Heart right ventricle (tissue), 16 donors: ENCODE data around the gene ADAM8. TPM values are rescaled to one million over a fixed set of nuclear protein-coding genes. Genes with fewer than 3 reads are reported as not detected.

Experiments used
- ATAC-seq, 8 donors: fragments of 200-7000 bp; cut with Tn5 transposase; one replicate each; pipeline ENCODE4 v1.9.1; 2020; ENCODE audit warnings: mild to moderate bottlenecking in 8 of 8, moderate library complexity in 8 of 8, moderate number of reproducible peaks in 1 of 8
- DNase-seq, 2 donors: peaks; one replicate each; pipeline ENCODE4 v3.0.0-alpha.2; 2020
- H3K27ac ChIP-seq, 10 donors: fragments of 200-600 bp; sonication (generic) in 2 of 10; one replicate each; pipeline versions ENCODE4 v1.5.0 to v1.8.0; 2020 to 2022; ENCODE audit warnings: mild to moderate bottlenecking in 3 of 10
- H3K27me3 ChIP-seq, 7 donors: fragments of 200-600 bp; one replicate each; pipeline ENCODE4 v1.8.0; 2021 to 2022; ENCODE audit warnings: mild to moderate bottlenecking in 2 of 7
- H3K36me3 ChIP-seq, 9 donors: fragments of 200-600 bp; sonication (generic) in 1 of 9; one replicate each; pipeline versions ENCODE4 v1.5.0 to v1.8.0; 2020 to 2022; ENCODE audit warnings: mild to moderate bottlenecking in 2 of 9
- H3K4me1 ChIP-seq, 9 donors: fragments of 200-600 bp; sonication (generic) in 1 of 9; one replicate each; pipeline versions ENCODE4 v1.5.0 to v1.8.0; 2020 to 2022; ENCODE audit warnings: mild to moderate bottlenecking in 4 of 9
- H3K4me3 ChIP-seq, 10 donors: fragments of 200-600 bp; sonication (generic) in 2 of 10; one replicate each; pipeline versions ENCODE4 v1.5.0 to v1.8.0; 2020 to 2022; ENCODE audit warnings: mild to moderate bottlenecking in 7 of 10, moderate library complexity in 2 of 10
- H3K9me3 ChIP-seq, 11 donors: fragments of 200-600 bp in 10 of 11; sonication (generic) in 2 of 11; one replicate each; pipeline versions ENCODE4 v1.5.0 to v1.8.0; 2013 to 2022; ENCODE audit warnings: mild to moderate bottlenecking in 2 of 11, control low read depth in 1 of 11, moderate library complexity in 1 of 11
- WGBS, 2 donors: extraction: QIAGEN DNeasy Blood & Tissue Kit; methylation state at CpG; one replicate each; pipeline ENCODE4 v1.1.7; 2013; ENCODE audit warnings: inconsistent platforms in 1 of 2; 5-methylcytosine and 5-hydroxymethylcytosine counted together
- intact Hi-C, 10 donors: fragments of 100-400 bp; cut with DNase I; formaldehyde crosslinking; loops; one replicate each; pipeline versions ENCODE4 v1.11.1 to v1.14.2; 2022
- polyA plus RNA-seq, 2 donors: library from polyadenylated mRNA; stranded (reverse); fragments of 200-250 nt; gene quantifications; one replicate each; pipeline ENCODE4 v1.2.3, GENCODE V29; 2013
- total RNA-seq, 10 donors: library from RNA; stranded (reverse); fragmentation: NEBNext Ultra II Directional in 3 of 10; extraction: Animal tissue kit (Norgen Biotek cat#: 25700) in 3 of 10; gene quantifications; one replicate each; pipeline versions ENCODE4 v1.2.1 to v1.2.4, GENCODE V29; 2021 to 2023
- TF ChIP-seq, protein P1 (sequence below), 9 donors: fragments of 200-600 bp; sonication (generic) in 2 of 9; IDR thresholded peaks; one replicate each; pipeline versions ENCODE4 v1.5.0 to v1.8.0; 2021 to 2022; ENCODE audit warnings: antibody characterized with exemption in 9 of 9, mild to moderate bottlenecking in 5 of 9, moderate library complexity in 1 of 9
- donor health status: Arrhythmogenic right ventricular cardiomyopathy.
- donor health status: ischemic (EF 13 %, LVEDD 7.1; RV severe dilation, severe dysfunction).
- donor health status: healthy with polysubstance abuse.
- donor health status: DM: no; HTN: yes; CAD: no.
- donor health status: DM: no; HTN: no; CAD: no.
- donor health status: ischemic (EF 25% LVEDD 6.9; RV normal size, moderate dysfunction).
- donor health status: ischemic (EF 25% LVEDD 5.7; RV mildly dilated, moderate dysfunction).
- donor health status: healthy.
- donor health status: DM: yes; HTN: yes; CAD: no.
- donor health status: Ischemic cardiomyopathy.
- donor health status: ischemic (EF 35%, LVEDD 5.7; RV mildly dilated, moderate dysfunction).
- donor health status: nonischemic (EF 11% LVEDD 7.7; RV severe dilation, severe dysfunction).
- donor health status: DM: yes; HTN: yes; CAD: no.
- donor health status: PGD.
- donor health status: ischemic (EF 29% LVEDD 5.4; RV normal size, mild dysfunction).
- donor health status: nonischemic (EF 23%, LVEDD 6.1; RV moderate dilation, normal function).

The ADAM8 gene
- total and polyA plus RNA-seq, 12 donors: 0.88 to 6.5 (median 1.6) TPM

DNA sequence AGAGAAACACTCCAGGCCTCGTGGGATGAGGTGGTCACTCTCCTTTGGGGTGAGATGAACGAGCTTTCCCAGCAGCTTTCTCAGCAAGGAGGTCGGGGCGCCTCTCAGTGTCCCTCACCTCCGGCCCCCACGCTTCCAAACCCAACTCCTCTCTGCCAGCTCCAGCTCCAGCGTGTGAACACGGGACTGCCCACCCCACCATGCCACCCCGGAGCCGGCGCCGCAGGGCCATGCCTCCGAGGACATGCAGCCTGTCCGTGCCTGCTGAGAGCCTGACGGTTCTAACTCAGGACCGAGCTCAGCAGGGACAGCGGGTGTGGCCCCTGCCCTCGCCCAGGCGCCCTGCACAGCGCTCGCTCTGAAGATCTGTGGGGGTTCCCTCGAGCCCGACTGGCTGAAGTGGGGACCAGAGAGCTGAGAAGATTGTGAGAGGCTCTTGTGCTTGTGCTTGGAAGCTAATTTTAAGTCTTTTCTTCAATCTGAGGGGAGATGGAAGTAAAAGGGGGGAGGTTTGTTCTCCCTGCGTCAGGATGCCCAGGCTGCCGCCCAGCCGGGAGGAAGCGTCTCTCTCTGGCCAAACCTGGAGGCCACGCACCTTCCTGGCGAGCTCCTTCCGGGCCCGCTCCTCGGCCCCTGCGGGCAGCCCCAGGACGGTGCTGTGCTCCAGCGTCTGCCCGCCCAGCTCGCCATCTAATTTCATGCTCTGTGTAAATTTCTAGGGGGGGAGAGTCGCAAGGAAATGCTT lies 5.1 kb upstream of the ADAM8 start:
- H3K27me3 ChIP-seq: peaks cover 0 to 8% (median 6%) of the 10 kb centered on the region in 7 donors
- ATAC-seq: no peak
- no peak for DNase-seq
- no peak overlapping the region for H3K4me3 ChIP-seq
- WGBS, 2 donors: 94% methylated on average over 38 of the region's 38 CpGs
- no peak overlapping the region for H3K27ac ChIP-seq
- H3K9me3 ChIP-seq: no peaks in the 10 kb centered on the region
- intact Hi-C loops: no loop called here
- TF ChIP-seq, protein P1, sequence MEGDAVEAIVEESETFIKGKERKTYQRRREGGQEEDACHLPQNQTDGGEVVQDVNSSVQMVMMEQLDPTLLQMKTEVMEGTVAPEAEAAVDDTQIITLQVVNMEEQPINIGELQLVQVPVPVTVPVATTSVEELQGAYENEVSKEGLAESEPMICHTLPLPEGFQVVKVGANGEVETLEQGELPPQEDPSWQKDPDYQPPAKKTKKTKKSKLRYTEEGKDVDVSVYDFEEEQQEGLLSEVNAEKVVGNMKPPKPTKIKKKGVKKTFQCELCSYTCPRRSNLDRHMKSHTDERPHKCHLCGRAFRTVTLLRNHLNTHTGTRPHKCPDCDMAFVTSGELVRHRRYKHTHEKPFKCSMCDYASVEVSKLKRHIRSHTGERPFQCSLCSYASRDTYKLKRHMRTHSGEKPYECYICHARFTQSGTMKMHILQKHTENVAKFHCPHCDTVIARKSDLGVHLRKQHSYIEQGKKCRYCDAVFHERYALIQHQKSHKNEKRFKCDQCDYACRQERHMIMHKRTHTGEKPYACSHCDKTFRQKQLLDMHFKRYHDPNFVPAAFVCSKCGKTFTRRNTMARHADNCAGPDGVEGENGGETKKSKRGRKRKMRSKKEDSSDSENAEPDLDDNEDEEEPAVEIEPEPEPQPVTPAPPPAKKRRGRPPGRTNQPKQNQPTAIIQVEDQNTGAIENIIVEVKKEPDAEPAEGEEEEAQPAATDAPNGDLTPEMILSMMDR (IDR thresholded peaks at IDR 0.05): no peak
- peaks cover 0 to 86% (median 62%) of the 10 kb centered on the region in 9 donors for H3K36me3 ChIP-seq
- peaks cover 0 to 38% (median 3%) of the 10 kb centered on the region in 9 donors for H3K4me1 ChIP-seq

DNA sequence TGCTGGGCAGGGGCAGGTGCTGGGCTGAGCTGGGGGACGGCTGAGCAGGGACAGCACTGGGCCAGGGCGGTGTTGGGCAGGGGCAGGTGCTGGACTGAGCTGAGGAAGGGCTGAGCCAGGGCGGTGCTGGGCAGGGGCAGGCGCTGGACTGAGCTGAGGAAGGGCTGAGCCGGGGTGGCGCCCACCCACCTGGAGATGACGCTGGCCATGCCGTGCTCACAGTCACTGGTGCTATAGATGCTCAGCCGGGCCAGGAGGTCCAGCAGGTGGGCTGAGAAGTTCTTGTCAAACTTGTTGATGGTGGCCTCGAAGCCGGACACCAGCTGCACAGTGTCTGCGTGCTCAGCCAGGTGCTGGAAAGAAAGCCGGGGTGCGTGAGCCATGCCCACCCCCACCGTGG lies 4.4 kb upstream of the ADAM8 start:
- ATAC-seq (no peak), DNase-seq (no peak)
- Histone ChIP-seq H3K36me3 (peaks cover 0 to 79% (median 55%) of the 10 kb centered on the region in 9 donors), H3K27ac (no peak overlapping the region), H3K9me3 (no peaks in the 10 kb centered on the region), H3K4me1 (peaks cover 0 to 46% (median 11%) of the 10 kb centered on the region in 9 donors), H3K27me3 (peaks cover 0 to 15% (median 13%) of the 10 kb centered on the region in 7 donors), H3K4me3 (no peak overlapping the region)
- WGBS, 2 donors: 91 to 94% methylated on average over 11 to 15 of the region's 15 CpGs
- intact Hi-C loops: no loop called here
- TF ChIP-seq, protein P1 (IDR thresholded peaks at IDR 0.05): no peak

DNA sequence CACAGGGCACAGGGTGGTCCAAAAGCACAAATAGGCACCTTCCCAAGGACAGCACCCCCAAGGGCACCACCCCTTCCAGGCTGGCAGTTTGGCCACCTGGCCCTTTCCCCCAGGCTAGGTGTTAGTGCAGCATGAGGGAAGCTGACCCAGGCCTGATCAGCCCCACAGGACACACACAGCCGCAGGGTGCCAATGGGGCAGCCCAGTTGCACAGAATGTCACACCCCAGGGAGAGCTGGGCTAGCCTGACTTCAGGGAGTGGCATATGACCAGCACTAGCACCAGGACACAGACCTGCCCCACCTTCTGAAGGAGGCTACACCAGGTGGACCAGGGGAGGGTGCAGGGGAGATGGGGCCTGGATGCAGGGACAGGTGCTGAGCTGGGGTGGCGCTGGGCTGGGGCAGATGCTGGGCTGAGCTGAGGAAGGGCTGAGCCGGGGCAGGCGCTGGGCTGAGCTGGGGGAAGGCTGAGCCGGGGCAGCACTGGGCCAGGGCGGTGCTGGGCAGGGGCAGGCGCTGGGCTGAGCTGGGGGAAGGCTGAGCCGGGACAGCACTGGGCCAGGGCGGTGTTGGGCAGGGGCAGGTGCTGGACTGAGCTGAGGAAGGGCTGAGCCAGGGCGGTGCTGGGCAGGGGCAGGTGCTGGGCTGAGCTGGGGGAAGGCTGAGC lies 3.9 kb upstream of the ADAM8 start:
- TF ChIP-seq, protein P1 (IDR thresholded peaks at IDR 0.05): no peak
- intact Hi-C loops: no loop called here
- Histone ChIP-seq H3K27ac (peak overlapping the region in 1 of 10 donors; percentile 94), H3K9me3 (no peaks in the 10 kb centered on the region), H3K4me1 (peaks cover 0 to 51% (median 13%) of the 10 kb centered on the region in 9 donors), H3K4me3 (no peak overlapping the region), H3K36me3 (peaks cover 0 to 73% (median 49%) of the 10 kb centered on the region in 9 donors), H3K27me3 (peaks cover 0 to 19% (median 18%) of the 10 kb centered on the region in 7 donors)
- no peak for DNase-seq
- 94% methylated on average over 10 of the region's 10 CpGs for WGBS, 2 donors
- ATAC-seq: no peak

DNA sequence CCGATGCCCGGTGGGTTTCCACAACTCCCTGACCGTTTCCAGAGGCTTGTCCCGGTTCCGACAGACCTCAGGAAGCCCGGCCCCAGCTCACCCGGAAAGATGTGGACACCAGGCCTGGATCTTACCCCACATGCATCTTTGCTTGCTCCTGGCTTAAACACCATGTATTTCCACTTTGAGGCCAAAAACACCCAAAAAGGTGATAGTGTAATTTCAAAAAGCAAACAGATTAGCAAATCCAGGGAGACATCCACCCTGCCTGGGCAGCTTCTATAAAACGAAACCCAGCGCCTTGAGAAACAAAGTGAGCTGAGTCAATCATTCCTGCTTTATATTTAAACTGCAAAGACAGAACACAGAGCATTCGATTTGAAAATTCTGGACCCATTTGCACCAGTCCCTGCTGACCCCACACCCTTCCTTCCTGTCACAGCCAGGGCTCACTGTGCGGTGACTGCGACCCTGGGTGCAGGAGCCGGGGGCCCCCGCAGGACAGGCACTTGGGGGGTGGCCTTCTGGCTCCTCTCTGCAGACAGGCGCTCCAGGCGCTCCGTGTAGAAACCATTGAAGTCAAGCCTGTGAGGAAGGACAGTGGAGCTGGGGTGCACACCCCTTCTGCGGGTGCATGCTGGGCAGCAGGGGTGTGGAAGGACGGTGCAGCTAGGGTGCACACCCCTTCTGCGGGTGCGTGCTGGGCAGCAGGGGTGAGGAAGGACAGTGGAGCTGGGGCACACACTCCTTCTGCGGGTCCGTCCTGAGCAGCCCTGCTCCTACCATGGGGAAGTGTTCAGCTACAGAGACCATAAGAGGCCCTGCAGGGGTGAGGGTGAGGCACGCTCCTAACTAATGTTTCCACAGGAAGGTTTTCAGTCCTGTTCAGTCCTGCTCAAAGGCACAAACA lies 2.9 kb upstream of the ADAM8 start:
- ATAC-seq (no peak), DNase-seq (no peak)
- H3K27me3 ChIP-seq: peaks cover 0 to 29% (median 26%) of the 10 kb centered on the region in 7 donors
- H3K4me1 ChIP-seq: peaks cover 0 to 61% (median 13%) of the 10 kb centered on the region in 9 donors
- peak overlapping the region in 3 of 10 donors; percentile 41 to 94 (median 62) for H3K27ac ChIP-seq
- peak overlapping the region in 1 of 10 donors; percentile 54 for H3K4me3 ChIP-seq
- H3K9me3 ChIP-seq: no peaks in the 10 kb centered on the region
- TF ChIP-seq, protein P1 (IDR thresholded peaks at IDR 0.05): no peak
- intact Hi-C loops: no loop called here
- H3K36me3 ChIP-seq: peaks cover 0 to 64% (median 40%) of the 10 kb centered on the region in 9 donors
- WGBS, 2 donors: 85% methylated on average over 24 of the region's 24 CpGs
